ENCODE data around the gene PSMA5. TPM values are rescaled to one million over a fixed set of nuclear protein-coding genes. Genes with fewer than 3 reads are reported as not detected.
"Not testable (repeated sequence)": the region's sequence is repeated elsewhere in the genome, so short reads cannot be mapped to it uniquely, and the experiment has no call there.

PSMA5 gene
- total and polyA plus RNA-seq, 2 donors (not counting 1 experiment from before 2014, with no cell fraction given), result 26.3 to 62.9 TPM

DNA sequence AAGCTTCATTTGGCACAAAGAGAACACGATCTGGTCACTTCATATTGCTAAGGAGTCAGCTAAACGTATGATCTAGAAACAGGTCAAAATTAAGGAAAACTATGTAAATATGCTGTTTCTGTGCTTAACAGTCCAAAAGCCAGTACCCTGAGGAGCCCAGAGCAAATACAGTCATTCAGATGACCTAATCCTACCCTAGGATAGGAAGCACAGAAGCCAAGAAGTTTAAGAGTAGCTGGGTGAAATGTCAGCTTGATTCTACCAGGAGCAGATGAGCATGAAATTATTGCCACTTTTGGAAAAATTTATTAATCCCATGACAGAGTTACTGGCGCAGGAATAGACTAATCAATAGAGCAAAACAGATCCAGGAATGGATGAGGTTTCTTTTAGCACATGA, 46.8 kb downstream of the PSMA5 start:
- Mint-ChIP-seq H3K27me3 (peaks cover 31% of the 10 kb centered on the region), H3K9me3 (ENCODE audit: insufficient read depth) (no peaks in the 10 kb centered on the region), H3K27ac (no peak overlapping the region), H3K4me1 (no peaks in the 10 kb centered on the region), H3K4me3 (no peak overlapping the region)
- H3K36me3 ChIP-seq (replicated peaks in 1 of 2; ENCODE audit: control extremely low read depth in 1 of 2, control insufficient read depth in 1 of 2, extremely low read depth in 1 of 2, insufficient read depth in 2 of 2, low read length in 1 of 2), result no peaks in the 10 kb centered on the region
- H3K4me2 ChIP-seq (replicated peaks; ENCODE audit: low read depth, low read length, poor library complexity, severe bottlenecking), result no peak overlapping the region
- no peaks in the 10 kb centered on the region for H3K4me1 ChIP-seq (ENCODE audit: control insufficient read depth in 2 of 2, insufficient read depth in 2 of 2, low read length in 2 of 2)
- H3K4me3 ChIP-seq (ENCODE audit: control extremely low read depth in 1 of 5, extremely low read depth in 1 of 5, insufficient read depth in 1 of 5, low read depth in 2 of 5, low read length in 4 of 5), result no peak overlapping the region
- CTCF ChIA-PET, result interaction anchor here (1.0 to 2.6 kb wide), 4 partner anchors 17 to 101 kb away, joined by 3 to 12 read pairs (median 4); no protein-coding TSS in a partner anchor
- 71% methylated on average over 1 of the region's 3 CpGs for WGBS (ENCODE audit: insufficient coverage)
- H2AFZ ChIP-seq (ENCODE audit: insufficient read depth, low read depth, low read length, poor library complexity, severe bottlenecking), result no peak overlapping the region
- no peaks in the 10 kb centered on the region for H4K20me1 ChIP-seq (ENCODE audit: control insufficient read depth, insufficient read depth, low read length, poor library complexity, severe bottlenecking)
- peaks cover 0 to 9% (median 2%) of the 10 kb centered on the region in 4 experiments for H3K27me3 ChIP-seq (replicated peaks in 1 of 4; ENCODE audit: control extremely low read depth in 1 of 4, control insufficient read depth in 3 of 4, insufficient read depth in 4 of 4, low read length in 3 of 4)
- H3K9me3 ChIP-seq (ENCODE audit: control extremely low read depth in 1 of 3, control insufficient read depth in 2 of 3, insufficient read depth in 1 of 3, low read length in 2 of 3), result no peaks in the 10 kb centered on the region
- no peak overlapping the region for H3K9ac ChIP-seq (ENCODE audit: low read length)
- TF ChIP-seq CTCF (IDR thresholded peaks at IDR 0.05) (no peak), EZH2 (IDR thresholded peaks at IDR 0.05; ENCODE audit: borderline replicate concordance, insufficient read depth, low read depth, low read length, poor library complexity, severe bottlenecking) (no peak)
- ATAC-seq (ENCODE audit: low read depth), result no peak
- no peak for DNase-seq
- H3K27ac ChIP-seq (ENCODE audit: low read length in 2 of 2), result no peak overlapping the region
- POLR2A ChIA-PET, result no interaction called here
- intact Hi-C loops (cut with micrococcal nuclease), result no loop called here
- no peaks in the 10 kb centered on the region for H3K79me2 ChIP-seq (ENCODE audit: control insufficient read depth, insufficient read depth, low read length)

DNA sequence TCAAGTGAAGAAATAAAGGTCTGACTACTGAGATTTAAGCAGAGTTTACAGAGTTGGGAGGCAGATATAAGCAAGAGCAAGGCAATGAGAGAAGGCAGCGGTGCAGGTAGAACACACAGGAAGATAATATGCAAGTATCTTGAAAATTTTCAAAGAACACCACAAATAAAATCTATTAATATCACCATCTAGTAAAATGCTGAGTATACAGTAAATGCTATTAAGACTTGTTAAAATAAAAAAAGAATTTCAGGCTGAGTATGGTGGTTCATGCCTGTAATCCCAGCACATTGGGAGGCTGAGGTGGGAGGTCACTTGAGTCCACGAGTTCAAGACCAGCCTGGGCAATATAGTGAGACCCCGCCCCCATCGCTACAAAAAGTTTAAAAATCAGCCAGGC, 48.5 kb downstream of the PSMA5 start:
- Histone ChIP-seq H3K4me1 (ENCODE audit: control insufficient read depth in 2 of 2, insufficient read depth in 2 of 2, low read length in 2 of 2) (no peaks in the 10 kb centered on the region), H4K20me1 (ENCODE audit: control insufficient read depth, insufficient read depth, low read length, poor library complexity, severe bottlenecking) (no peaks in the 10 kb centered on the region), H3K9ac (ENCODE audit: low read length) (no peak overlapping the region), H3K4me2 (replicated peaks; ENCODE audit: low read depth, low read length, poor library complexity, severe bottlenecking) (no peak overlapping the region), H3K9me3 (ENCODE audit: control extremely low read depth in 1 of 3, control insufficient read depth in 2 of 3, insufficient read depth in 1 of 3, low read length in 2 of 3) (peaks cover 0 to 4% (median 0%) of the 10 kb centered on the region in 3 donors), H3K4me3 (ENCODE audit: control extremely low read depth in 1 of 5, extremely low read depth in 1 of 5, insufficient read depth in 1 of 5, low read depth in 2 of 5, low read length in 4 of 5) (no peak overlapping the region), H3K27me3 (replicated peaks in 1 of 4; ENCODE audit: control extremely low read depth in 1 of 4, control insufficient read depth in 3 of 4, insufficient read depth in 4 of 4, low read length in 3 of 4) (peaks cover 0 to 5% (median 5%) of the 10 kb centered on the region in 4 experiments), H3K36me3 (replicated peaks in 1 of 2; ENCODE audit: control extremely low read depth in 1 of 2, control insufficient read depth in 1 of 2, extremely low read depth in 1 of 2, insufficient read depth in 2 of 2, low read length in 1 of 2) (no peaks in the 10 kb centered on the region), H3K79me2 (ENCODE audit: control insufficient read depth, insufficient read depth, low read length) (no peaks in the 10 kb centered on the region), H2AFZ (ENCODE audit: insufficient read depth, low read depth, low read length, poor library complexity, severe bottlenecking) (no peak overlapping the region), H3K27ac (ENCODE audit: low read length in 2 of 2) (no peak overlapping the region)
- CTCF ChIA-PET, result interaction anchor here (2.6 kb wide), 1 partner anchor 22 kb away, joined by 12 read pairs; no protein-coding TSS in a partner anchor
- TF ChIP-seq CTCF (IDR thresholded peaks at IDR 0.05) (no peak), EZH2 (IDR thresholded peaks at IDR 0.05; ENCODE audit: borderline replicate concordance, insufficient read depth, low read depth, low read length, poor library complexity, severe bottlenecking) (no peak)
- WGBS (ENCODE audit: insufficient coverage), result 100% methylated on average over 1 of the region's 4 CpGs
- POLR2A ChIA-PET, result no interaction called here
- Mint-ChIP-seq H3K4me3 (no peak overlapping the region), H3K27me3 (peaks cover 22% of the 10 kb centered on the region), H3K27ac (no peak overlapping the region), H3K4me1 (no peaks in the 10 kb centered on the region), H3K9me3 (ENCODE audit: insufficient read depth) (no peaks in the 10 kb centered on the region)
- ATAC-seq (ENCODE audit: low read depth), result no peak
- DNase-seq, result no peak
- intact Hi-C loops (cut with micrococcal nuclease), result no loop called here

DNA sequence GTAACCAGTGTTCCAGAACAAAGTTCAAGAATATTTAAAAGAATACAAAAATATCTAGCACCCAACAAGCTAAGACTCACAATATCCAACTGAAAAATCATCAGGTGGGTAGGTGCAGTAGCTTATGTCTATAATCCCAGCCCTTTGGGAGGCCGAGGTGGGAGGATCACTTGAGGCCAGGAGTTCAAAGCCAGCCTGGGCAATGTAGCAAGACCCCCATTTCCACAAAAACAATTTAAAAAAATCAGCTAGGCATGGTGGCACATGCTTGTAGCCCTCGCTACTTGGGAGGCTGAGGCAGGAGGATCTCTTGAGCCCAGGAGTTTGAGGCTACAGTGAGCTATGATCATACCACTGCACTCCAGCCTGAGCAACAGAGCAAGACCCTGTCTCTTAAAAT, 52.6 kb downstream of the PSMA5 start:
- H3K4me3 ChIP-seq (ENCODE audit: control extremely low read depth in 1 of 5, extremely low read depth in 1 of 5, insufficient read depth in 1 of 5, low read depth in 2 of 5, low read length in 4 of 5); H3K4me1 Mint-ChIP-seq; H3K27ac Mint-ChIP-seq; intact Hi-C loops (cut with micrococcal nuclease); H3K79me2 ChIP-seq (ENCODE audit: control insufficient read depth, insufficient read depth, low read length); H3K9ac ChIP-seq (ENCODE audit: low read length); ATAC-seq (ENCODE audit: low read depth); CTCF ChIA-PET; H3K9me3 Mint-ChIP-seq (ENCODE audit: insufficient read depth); H2AFZ ChIP-seq (ENCODE audit: insufficient read depth, low read depth, low read length, poor library complexity, severe bottlenecking); DNase-seq; H4K20me1 ChIP-seq (ENCODE audit: control insufficient read depth, insufficient read depth, low read length, poor library complexity, severe bottlenecking); H3K4me1 ChIP-seq (ENCODE audit: control insufficient read depth in 2 of 2, insufficient read depth in 2 of 2, low read length in 2 of 2); H3K36me3 ChIP-seq (replicated peaks in 1 of 2; ENCODE audit: control extremely low read depth in 1 of 2, control insufficient read depth in 1 of 2, extremely low read depth in 1 of 2, insufficient read depth in 2 of 2, low read length in 1 of 2); H3K27ac ChIP-seq (ENCODE audit: low read length in 2 of 2); POLR2A ChIA-PET; H3K4me2 ChIP-seq (replicated peaks; ENCODE audit: low read depth, low read length, poor library complexity, severe bottlenecking); H3K4me3 Mint-ChIP-seq; H3K9me3 ChIP-seq (ENCODE audit: control extremely low read depth in 1 of 3, control insufficient read depth in 2 of 3, insufficient read depth in 1 of 3, low read length in 2 of 3): not testable (repeated sequence)
- H3K27me3 ChIP-seq (replicated peaks in 1 of 4; ENCODE audit: control extremely low read depth in 1 of 4, control insufficient read depth in 3 of 4, insufficient read depth in 4 of 4, low read length in 3 of 4), result peaks cover 0 to 12% (median 8%) of the 10 kb centered on the region in 4 experiments
- H3K27me3 Mint-ChIP-seq, result peaks cover 42% of the 10 kb centered on the region
- WGBS (ENCODE audit: insufficient coverage), result 89% methylated on average over 1 of the region's 2 CpGs

All from B cell (primary cell).